ENCODE measurements around the gene ARHGAP32.

ARHGAP32 gene

GRCh38 chr11:128949791-128950454 is 242.2 kb downstream of the ARHGAP32 start:
- Mint-ChIP-seq H3K9me3 (ENCODE audit: low read depth) (no peaks in the 10 kb centered on the region), H3K4me1 (ENCODE audit: low read depth) (no peaks in the 10 kb centered on the region), H3K36me3 (no peaks in the 10 kb centered on the region), H3K27ac (no peak overlapping the region), H3K27me3 (peaks cover 5% of the 10 kb centered on the region), H3K4me3 (no peak overlapping the region)

DNA sequence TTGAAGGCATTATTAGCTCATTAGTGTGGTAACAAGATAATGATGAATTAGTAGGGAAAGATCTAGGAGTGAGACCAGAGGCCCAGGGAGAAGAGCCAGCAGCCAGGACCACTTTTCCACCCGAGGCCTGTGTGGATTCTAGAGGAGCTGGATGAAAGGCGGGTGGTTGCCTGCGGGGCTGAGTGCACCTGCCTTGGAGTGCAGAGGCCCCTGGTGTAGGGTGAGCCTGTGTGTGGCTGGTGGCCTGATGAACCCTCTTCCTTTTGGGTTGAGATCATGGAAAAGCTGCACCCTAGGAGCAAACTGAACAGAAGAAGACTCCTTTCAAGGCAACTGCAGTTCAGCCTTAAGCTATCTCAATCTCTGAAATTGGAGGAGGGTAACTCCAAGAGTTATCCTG is 243.5 kb downstream of the ARHGAP32 start:
- Mint-ChIP-seq H3K27me3 (peaks cover 8% of the 10 kb centered on the region), H3K36me3 (no peaks in the 10 kb centered on the region), H3K9me3 (ENCODE audit: low read depth) (no peaks in the 10 kb centered on the region), H3K27ac (no peak overlapping the region), H3K4me1 (ENCODE audit: low read depth) (no peaks in the 10 kb centered on the region), H3K4me3 (no peak overlapping the region)

DNA sequence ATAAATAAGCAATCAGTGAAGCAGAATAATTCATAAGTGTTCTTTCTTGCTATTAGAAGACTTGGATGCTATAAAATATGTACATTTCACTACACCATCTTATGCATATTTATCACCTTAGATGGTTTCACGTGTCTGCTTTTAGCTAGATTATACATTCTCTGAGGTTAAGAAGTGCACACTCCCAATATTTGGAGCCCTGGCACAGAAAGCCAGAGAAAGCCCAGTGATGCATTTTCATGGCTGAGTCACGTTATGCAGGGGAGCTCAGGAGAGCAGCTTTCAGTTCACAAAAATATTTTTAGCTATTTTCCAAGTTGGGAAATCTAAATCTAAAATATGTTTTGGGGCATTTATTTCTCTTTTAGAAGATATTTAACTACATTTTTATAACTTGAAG is 244.4 kb downstream of the ARHGAP32 start:
- Mint-ChIP-seq H3K36me3 (no peaks in the 10 kb centered on the region), H3K27ac (no peak overlapping the region), H3K4me1 (ENCODE audit: low read depth) (no peaks in the 10 kb centered on the region), H3K27me3 (peaks cover 8% of the 10 kb centered on the region), H3K4me3 (no peak overlapping the region), H3K9me3 (ENCODE audit: low read depth) (no peaks in the 10 kb centered on the region)

GRCh38 chr11:128946648-128947047 is 245.5 kb downstream of the ARHGAP32 start:
- H3K36me3 Mint-ChIP-seq: no peaks in the 10 kb centered on the region
- no peak overlapping the region for H3K27ac Mint-ChIP-seq
- no peaks in the 10 kb centered on the region for H3K9me3 Mint-ChIP-seq (ENCODE audit: low read depth)
- peaks cover 8% of the 10 kb centered on the region for H3K27me3 Mint-ChIP-seq
- H3K4me1 Mint-ChIP-seq (ENCODE audit: low read depth): no peaks in the 10 kb centered on the region
- H3K4me3 Mint-ChIP-seq: no peak overlapping the region

DNA sequence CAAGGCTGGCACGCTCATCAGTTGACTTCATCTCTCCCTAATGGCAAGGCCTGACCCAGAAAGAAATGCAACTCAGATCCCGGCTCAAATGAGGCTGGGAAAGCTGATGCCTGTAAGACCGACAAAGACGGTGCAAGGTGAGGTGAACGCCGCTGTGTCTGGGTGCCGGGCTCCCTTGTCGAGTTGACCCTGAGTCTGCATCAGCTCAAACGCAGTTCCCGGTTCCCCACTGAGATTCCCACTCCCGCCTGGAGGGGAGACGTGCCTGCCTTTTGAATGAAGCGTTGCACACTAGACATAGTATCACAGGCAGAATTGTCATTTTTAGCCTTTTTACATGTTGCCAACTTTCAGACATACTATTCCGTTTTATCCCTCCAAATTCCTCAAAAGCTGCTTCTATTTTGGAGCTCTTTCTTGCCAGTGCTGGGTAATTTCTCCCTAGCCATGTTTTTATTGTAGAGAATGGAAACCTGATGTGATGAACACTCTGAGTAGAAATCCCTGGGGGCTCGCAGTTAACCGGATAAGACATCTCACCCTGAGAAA is 248.6 kb downstream of the ARHGAP32 start:
- Mint-ChIP-seq H3K27me3 (peaks cover 6% of the 10 kb centered on the region), H3K9me3 (ENCODE audit: low read depth) (no peaks in the 10 kb centered on the region), H3K4me3 (no peak overlapping the region), H3K27ac (no peak overlapping the region), H3K36me3 (no peaks in the 10 kb centered on the region), H3K4me1 (ENCODE audit: low read depth) (no peaks in the 10 kb centered on the region)

GRCh38 chr11:128942817-128943427 is 249.2 kb downstream of the ARHGAP32 start, which contains the start of gene TP53AIP1:
Gene TP53AIP1, minus strand, starts transcription at chr11:128942871. Its CDS starts 5,053 bp downstream, at chr11:128937818.
- no peaks in the 10 kb centered on the region for H3K4me1 Mint-ChIP-seq (ENCODE audit: low read depth)
- H3K27ac Mint-ChIP-seq: no peak within 1 kb of the TSS
- H3K36me3 Mint-ChIP-seq: no peaks in the 10 kb centered on the region
- H3K9me3 Mint-ChIP-seq (ENCODE audit: low read depth): no peaks in the 10 kb centered on the region
- no peak within 1 kb of the TSS for H3K4me3 Mint-ChIP-seq
- peaks cover 6% of the 10 kb centered on the region for H3K27me3 Mint-ChIP-seq

- peaks cover 2% of the 10 kb centered on the region for H3K27me3 Mint-ChIP-seq
- H3K27ac Mint-ChIP-seq: no peak overlapping the region
- H3K9me3 Mint-ChIP-seq (ENCODE audit: low read depth): no peaks in the 10 kb centered on the region
- H3K4me3 Mint-ChIP-seq: no peak overlapping the region
- H3K4me1 Mint-ChIP-seq (ENCODE audit: low read depth): no peaks in the 10 kb centered on the region
- H3K36me3 Mint-ChIP-seq: no peaks in the 10 kb centered on the region
These were observed 249.9 kb downstream of the ARHGAP32 start for GRCh38 chr11:128942272-128942612.

DNA sequence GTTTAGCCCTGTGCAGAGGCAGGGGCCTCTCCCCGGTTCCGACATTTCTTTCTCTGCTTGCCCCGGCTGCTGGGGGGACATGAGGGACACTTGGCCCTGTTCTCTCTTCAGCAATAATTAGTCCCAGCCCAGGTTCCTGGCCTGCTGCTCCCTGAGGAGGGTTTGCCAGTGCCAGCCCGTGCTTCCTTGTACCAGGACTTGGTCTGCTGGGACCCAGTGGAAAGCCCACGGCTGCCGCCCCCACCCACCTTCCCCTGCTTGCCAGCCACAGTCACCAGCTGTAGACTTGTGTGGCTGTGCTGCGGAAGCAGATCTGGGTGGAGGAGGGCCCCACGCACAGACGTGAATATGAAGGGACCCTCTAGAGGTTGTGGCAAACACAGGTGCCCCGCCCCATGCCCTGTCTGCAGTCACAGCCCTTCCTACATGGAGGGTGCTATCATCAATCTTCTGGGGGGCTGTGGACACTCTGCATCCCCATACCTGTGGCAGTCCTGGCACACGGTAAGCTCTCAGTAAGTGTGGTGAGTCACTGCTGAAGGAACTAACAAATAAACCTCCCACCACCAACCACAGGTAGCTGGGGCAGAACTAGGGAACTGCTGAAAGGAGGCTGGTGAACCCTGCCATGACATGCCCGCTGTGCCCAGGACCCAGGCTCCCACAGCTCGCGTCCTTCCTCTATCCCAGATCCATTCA is 250.4 kb downstream of the ARHGAP32 start:
- no peaks in the 10 kb centered on the region for H3K36me3 Mint-ChIP-seq
- H3K27me3 Mint-ChIP-seq: peaks cover 2% of the 10 kb centered on the region
- H3K4me1 Mint-ChIP-seq (ENCODE audit: low read depth): no peaks in the 10 kb centered on the region
- H3K27ac Mint-ChIP-seq: no peak overlapping the region
- no peak overlapping the region for H3K4me3 Mint-ChIP-seq
- H3K9me3 Mint-ChIP-seq (ENCODE audit: low read depth): no peaks in the 10 kb centered on the region

DNA sequence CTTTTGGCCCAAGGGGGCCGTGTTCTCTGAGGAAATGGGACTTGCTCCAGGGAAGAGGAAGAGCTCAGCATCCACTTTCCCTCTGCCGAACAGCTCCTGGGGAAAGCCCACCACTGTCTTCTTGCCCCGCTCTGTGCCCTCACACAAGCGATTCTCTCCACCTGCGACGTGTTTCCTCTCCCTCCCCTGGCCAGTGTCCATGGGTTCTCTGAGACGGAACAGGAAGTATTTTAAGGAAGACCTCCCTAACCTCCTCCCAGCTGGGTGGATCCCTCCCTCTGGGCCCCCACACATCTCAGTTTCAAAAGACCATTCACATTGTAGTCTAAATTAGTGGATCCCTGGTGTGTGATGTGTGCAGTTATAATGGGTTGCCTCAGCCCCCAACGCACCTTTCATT is 251.0 kb downstream of the ARHGAP32 start:
- Mint-ChIP-seq H3K36me3 (no peaks in the 10 kb centered on the region), H3K27ac (no peak overlapping the region), H3K9me3 (ENCODE audit: low read depth) (no peaks in the 10 kb centered on the region), H3K4me1 (ENCODE audit: low read depth) (no peaks in the 10 kb centered on the region), H3K4me3 (no peak overlapping the region), H3K27me3 (peaks cover 2% of the 10 kb centered on the region)

DNA sequence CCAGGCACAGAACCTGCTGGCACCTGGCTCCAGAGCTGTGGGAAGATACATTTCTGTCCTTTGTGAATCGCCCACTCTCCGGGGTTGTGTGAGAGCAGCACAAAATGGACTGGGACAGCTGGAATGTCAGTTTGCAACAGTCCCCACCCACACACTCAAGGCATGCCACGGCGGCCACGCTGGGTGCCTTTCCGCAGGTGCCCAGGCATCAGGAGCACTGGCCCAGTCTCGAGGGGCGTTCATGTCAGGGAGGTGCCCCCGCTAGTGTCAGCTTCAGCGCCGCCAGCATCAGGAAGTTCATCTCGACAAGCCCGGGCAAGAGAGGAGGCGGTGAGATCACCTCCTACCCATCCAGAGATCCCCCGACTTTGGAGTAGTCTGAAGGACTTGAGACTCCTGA is 251.5 kb downstream of the ARHGAP32 start:
- Mint-ChIP-seq H3K36me3 (no peaks in the 10 kb centered on the region), H3K9me3 (ENCODE audit: low read depth) (no peaks in the 10 kb centered on the region), H3K27ac (no peak overlapping the region), H3K27me3 (peaks cover 2% of the 10 kb centered on the region), H3K4me3 (no peak overlapping the region), H3K4me1 (ENCODE audit: low read depth) (no peaks in the 10 kb centered on the region)

- no peaks in the 10 kb centered on the region for H3K9me3 Mint-ChIP-seq (ENCODE audit: low read depth)
- no peaks in the 10 kb centered on the region for H3K4me1 Mint-ChIP-seq (ENCODE audit: low read depth)
- no peaks in the 10 kb centered on the region for H3K36me3 Mint-ChIP-seq
- peaks cover 2% of the 10 kb centered on the region for H3K27me3 Mint-ChIP-seq
- H3K4me3 Mint-ChIP-seq: no peak overlapping the region
- no peak overlapping the region for H3K27ac Mint-ChIP-seq
These were observed 252.0 kb downstream of the ARHGAP32 start for GRCh38 chr11:128940156-128940555.

- Mint-ChIP-seq H3K4me3 (no peak overlapping the region), H3K27me3 (peaks cover 2% of the 10 kb centered on the region), H3K27ac (no peak overlapping the region), H3K9me3 (ENCODE audit: low read depth) (no peaks in the 10 kb centered on the region), H3K36me3 (no peaks in the 10 kb centered on the region), H3K4me1 (ENCODE audit: low read depth) (no peaks in the 10 kb centered on the region)
These were observed 252.5 kb downstream of the ARHGAP32 start for GRCh38 chr11:128939591-128939990.

DNA sequence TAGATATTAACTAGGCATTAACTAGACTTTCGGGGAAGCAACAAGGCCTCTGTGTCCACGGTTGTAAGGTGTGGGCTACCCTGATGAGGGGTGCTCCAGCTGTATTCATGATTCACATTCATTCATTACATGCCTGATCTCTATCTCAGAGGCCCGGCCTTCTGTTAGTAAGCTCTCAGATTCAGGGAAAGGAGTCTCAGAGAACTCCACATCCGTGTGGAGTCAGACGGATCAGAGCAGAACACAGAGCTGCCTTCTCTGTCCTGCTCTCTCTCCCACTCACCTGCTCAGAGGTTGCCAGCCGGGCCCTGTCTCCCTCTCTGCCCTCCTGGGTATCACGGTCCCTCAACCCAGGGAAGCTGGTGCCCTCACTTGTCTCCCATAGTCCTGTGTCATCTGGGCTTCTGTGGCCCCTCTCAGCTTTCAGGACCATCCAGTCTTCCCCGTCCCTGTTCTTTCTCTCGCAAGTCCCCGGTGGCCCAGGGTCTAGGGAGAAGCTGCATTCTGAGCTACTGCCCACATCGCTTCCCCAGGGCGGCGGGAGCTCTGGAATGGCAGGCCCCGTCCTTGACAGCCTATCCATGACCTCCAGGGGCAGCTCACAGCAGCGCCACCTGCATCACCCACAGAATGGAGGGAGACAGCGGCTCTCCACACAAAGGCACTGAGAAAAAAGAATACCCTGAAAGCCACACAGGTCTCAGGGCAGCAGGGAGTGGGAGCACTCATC is 253.8 kb downstream of the ARHGAP32 start:
- H3K4me1 Mint-ChIP-seq (ENCODE audit: low read depth): no peaks in the 10 kb centered on the region
- no peak overlapping the region for H3K27ac Mint-ChIP-seq
- H3K36me3 Mint-ChIP-seq: no peaks in the 10 kb centered on the region
- no peak overlapping the region for H3K4me3 Mint-ChIP-seq
- H3K27me3 Mint-ChIP-seq: no peaks in the 10 kb centered on the region
- H3K9me3 Mint-ChIP-seq (ENCODE audit: low read depth): no peaks in the 10 kb centered on the region

- Mint-ChIP-seq H3K27ac (no peak overlapping the region), H3K36me3 (no peaks in the 10 kb centered on the region), H3K4me3 (no peak overlapping the region), H3K27me3 (no peaks in the 10 kb centered on the region), H3K9me3 (ENCODE audit: low read depth) (no peaks in the 10 kb centered on the region), H3K4me1 (ENCODE audit: low read depth) (no peaks in the 10 kb centered on the region)
These were observed 254.6 kb downstream of the ARHGAP32 start for GRCh38 chr11:128937480-128937879.

Measured in activated naive CD8-positive, alpha-beta T cell (primary cell).